IMR-90 (cell line): ENCODE measurements around the gene DNAJC25. TPM values are rescaled to one million over a fixed set of nuclear protein-coding genes. Genes with fewer than 3 reads are reported as not detected.

ENCODE experiments used
- ATAC-seq: fragments of 200-7000 bp; cut with Tn5 transposase; 2 replicates; pipeline ENCODE4 v1.9.1; 2020; ENCODE audit warnings: low read depth, mild to moderate bottlenecking, moderate library complexity
- BruUV-seq: library from RNA; stranded (reverse); fragments of 400-500 nt; replicated peaks from 2 replicates; lab custom pipeline; 2021; lab: Mats Ljungman, UMichigan
- CTCF ChIA-PET: fragments of 300-600 bp; formaldehyde crosslinking; extraction: SDS; loops from one replicate; lab custom pipeline; 2021; ENCODE audit warnings: antibody characterized with exemption; lab: Yijun Ruan, JAX
- POLR2A ChIA-PET: fragments of 300-600 bp; sonication (Branson Sonifier 250); formaldehyde crosslinking; loops from one replicate; lab custom pipeline; 2022; ENCODE audit warnings: antibody characterized with exemption; ENCODE audit not compliant: unreplicated experiment; lab: Charles Lee
- DNase-seq: peaks from one replicate; pipeline ENCODE4 v3.0.0; 2013
- H2AFZ ChIP-seq: replicated peaks from 2 replicates; pipeline ENCODE3; 2013; ENCODE audit warnings: low read length, mild to moderate bottlenecking; ENCODE audit not compliant: poor library complexity
- H2AK5ac ChIP-seq: 2 replicates; pipeline ENCODE4 v1.6.1; 2013; ENCODE audit warnings: low read depth, low read length, inconsistent platforms
- H2AK9ac ChIP-seq: replicated peaks from 2 replicates; pipeline ENCODE3; 2013; ENCODE audit warnings: mild to moderate bottlenecking, low read depth, low read length, moderate library complexity; ENCODE audit not compliant: poor library complexity
- H2BK120ac ChIP-seq: 2 replicates; pipeline ENCODE4 v1.6.1; 2013; ENCODE audit warnings: low read depth, low read length, inconsistent platforms
- H2BK15ac ChIP-seq: 3 replicates; pipeline ENCODE4 v1.6.1; 2013; ENCODE audit warnings: low read depth, low read length, inconsistent platforms
- H2BK20ac ChIP-seq: 2 replicates; pipeline ENCODE4 v1.6.1; 2013; ENCODE audit warnings: low read depth, mild to moderate bottlenecking, inconsistent platforms, low read length, moderate library complexity
- H2BK5ac ChIP-seq: 2 replicates; pipeline ENCODE4 v1.6.1; 2013; ENCODE audit warnings: mild to moderate bottlenecking, low read depth, low read length, inconsistent platforms; ENCODE audit not compliant: poor library complexity, severe bottlenecking
- H3K14ac ChIP-seq: replicated peaks from 2 replicates; pipeline ENCODE4 v1.6.1; 2013; ENCODE audit warnings: low read depth, low read length, inconsistent platforms
- H3K18ac ChIP-seq: 2 replicates; pipeline ENCODE4 v1.6.1; 2013; ENCODE audit warnings: low read depth, low read length, control low read depth
- H3K23ac ChIP-seq: 2 replicates; pipeline ENCODE4 v1.6.1; 2013; ENCODE audit warnings: low read depth, low read length, inconsistent platforms
- H3K27ac ChIP-seq: 2 replicates; pipeline ENCODE4 v1.5.1; 2013; ENCODE audit warnings: mild to moderate bottlenecking, control low read depth, low read length; ENCODE audit not compliant: insufficient read depth
- H3K27me3 ChIP-seq: 2 replicates; pipeline ENCODE4 v1.6.1; 2013; ENCODE audit warnings: low read length; ENCODE audit not compliant: control insufficient read depth, insufficient read depth
- H3K36me3 ChIP-seq: 2 replicates; pipeline ENCODE4 v1.6.1; 2013; ENCODE audit warnings: low read length, mixed read lengths; ENCODE audit not compliant: control insufficient read depth, insufficient read depth
- H3K4ac ChIP-seq: 2 replicates; pipeline ENCODE4 v1.6.1; 2013; ENCODE audit warnings: low read depth, low read length, inconsistent platforms
- H3K4me1 ChIP-seq: 2 replicates; pipeline ENCODE4 v1.6.1; 2013; ENCODE audit warnings: low read length, mixed read lengths; ENCODE audit not compliant: control insufficient read depth, insufficient read depth
- H3K4me2 ChIP-seq: 2 replicates; pipeline ENCODE4 v1.6.1; 2013; ENCODE audit warnings: low read depth, mild to moderate bottlenecking, control low read depth, low read length, moderate library complexity
- H3K4me3 ChIP-seq: 2 replicates; pipeline ENCODE4 v1.5.1; 2013; ENCODE audit warnings: low read depth, mild to moderate bottlenecking, control low read depth, low read length, moderate library complexity; ENCODE audit not compliant: insufficient read depth
- H3K56ac ChIP-seq: 2 replicates; pipeline ENCODE4 v1.6.1; 2013; ENCODE audit warnings: low read length, inconsistent platforms; ENCODE audit not compliant: insufficient read depth; ENCODE audit errors: extremely low read depth
- H3K79me1 ChIP-seq, 2 experiments: 2 replicates each; pipeline ENCODE4 v1.6.1; 2013; ENCODE audit warnings: low read length in 2 of 2, inconsistent platforms in 1 of 2, low read depth in 1 of 2
- H3K9ac ChIP-seq: 2 replicates; pipeline ENCODE4 v1.6.1; 2013; ENCODE audit warnings: low read depth, low read length, control low read depth
- H3K9me1 ChIP-seq: 2 replicates; pipeline ENCODE4 v1.6.1; 2013; ENCODE audit warnings: low read length, inconsistent platforms; ENCODE audit not compliant: insufficient read depth
- H3K9me3 ChIP-seq: 2 replicates; pipeline ENCODE4 v1.6.1; 2013; ENCODE audit warnings: low read length; ENCODE audit not compliant: control insufficient read depth, insufficient read depth
- H4K20me1 ChIP-seq: 2 replicates; pipeline ENCODE4 v1.6.1; 2013; ENCODE audit warnings: low read length, inconsistent platforms; ENCODE audit not compliant: insufficient read depth
- H4K5ac ChIP-seq: 2 replicates; pipeline ENCODE4 v1.6.1; 2013; ENCODE audit warnings: mild to moderate bottlenecking, low read depth, low read length, control low read depth
- H4K8ac ChIP-seq, 2 experiments: 2 replicates each; pipeline ENCODE4 v1.6.1; 2013; ENCODE audit warnings: low read depth in 2 of 2, low read length in 2 of 2, control low read depth in 1 of 2, inconsistent platforms in 1 of 2
- H4K91ac ChIP-seq: 2 replicates; pipeline ENCODE4 v1.6.1; 2013; ENCODE audit warnings: low read depth, low read length, inconsistent platforms; ENCODE audit not compliant: insufficient read depth
- CEBPB ChIP-seq: IDR thresholded peaks from 2 replicates; pipeline ENCODE4 v1.6.1; 2012; ENCODE audit warnings: low read depth, low read length, improper control_type of control experiment
- CTCF ChIP-seq: conservative IDR thresholded peaks from 2 replicates; pipeline ENCODE4 v1.5.1; 2012; ENCODE audit warnings: mild to moderate bottlenecking, low read depth, low read length, improper control_type of control experiment
- ELK1 ChIP-seq: fragments of 150-350 bp; IDR thresholded peaks from 2 replicates; pipeline ENCODE4 v1.6.1; 2016; ENCODE audit warnings: low read depth, mild to moderate bottlenecking, low read length, moderate library complexity, borderline replicate concordance
- MAZ ChIP-seq: IDR thresholded peaks from 2 replicates; pipeline ENCODE4 v1.6.1; 2012; ENCODE audit warnings: low read depth, mild to moderate bottlenecking, low read length, improper control_type of control experiment, moderate library complexity, borderline replicate concordance
- MXI1 ChIP-seq: IDR thresholded peaks from 2 replicates; pipeline ENCODE4 v1.6.1; 2012; ENCODE audit warnings: low read depth, mild to moderate bottlenecking, low read length, moderate library complexity, borderline replicate concordance
- NFE2L2 ChIP-seq: fragments of 150-350 bp; IDR thresholded peaks from 2 replicates; pipeline ENCODE4 v1.6.1; 2016; ENCODE audit warnings: low read depth, mild to moderate bottlenecking, low read length
- POLR2A ChIP-seq: IDR thresholded peaks from 2 replicates; pipeline ENCODE4 v1.6.1; 2012; ENCODE audit warnings: mild to moderate bottlenecking, low read depth, low read length
- RAD21 ChIP-seq: IDR thresholded peaks from 2 replicates; pipeline ENCODE4 v1.6.1; 2012; ENCODE audit warnings: low read length, improper control_type of control experiment
- RCOR1 ChIP-seq: IDR thresholded peaks from 2 replicates; pipeline ENCODE4 v1.6.1; 2012; ENCODE audit warnings: mild to moderate bottlenecking, low read length, improper control_type of control experiment; ENCODE audit not compliant: insufficient replicate concordance
- SMC3 ChIP-seq: fragments of 150-350 bp; IDR thresholded peaks from 2 replicates; pipeline ENCODE4 v1.6.1; 2016; ENCODE audit warnings: low read depth, mild to moderate bottlenecking, antibody characterized with exemption, low read length, moderate library complexity
- USF2 ChIP-seq: fragments of 150-350 bp; IDR thresholded peaks from 2 replicates; pipeline ENCODE4 v1.6.1; 2017; ENCODE audit warnings: mild to moderate bottlenecking, antibody characterized with exemption, low read length, low read depth
- WGBS, 2 experiments: methylation state at CpG; one replicate each; pipeline versions ENCODE4 v1.1.5 to v1.1.7; 2013; ENCODE audit warnings: missing lambda C conversion rate in 2 of 2; ENCODE audit not compliant: insufficient read length in 1 of 2; ENCODE audit errors: extremely low coverage in 2 of 2; 5-methylcytosine and 5-hydroxymethylcytosine counted together
- dilution Hi-C: fragments of 300-500 bp; cut with HindIII; formaldehyde crosslinking; loops from one replicate; pipeline ENCODE4 v1.14.3; 2018; ENCODE audit warnings: low sequenced_read_pairs; ENCODE audit not compliant: unreplicated experiment
- in situ Hi-C: fragments of 300-500 bp; cut with MboI; formaldehyde crosslinking; loops from 3 replicates; pipeline ENCODE4 v1.14.3; 2019; ENCODE audit warnings: low sequenced_read_pairs, inconsistent platforms, mixed read lengths
- intact Hi-C: fragments of 100-400 bp; cut with micrococcal nuclease; formaldehyde crosslinking; loops from 2 replicates; pipeline ENCODE4 v1.10.0; 2022
- polyA plus RNA-seq, 3 experiments: library from polyadenylated mRNA; depleted of rRNA; stranded (reverse); fragments of >200 nt; gene quantifications; 2 replicates each; pipeline ENCODE4 v1.2.3, GENCODE V29; 2012; ENCODE audit warnings: low replicate concordance in 1 of 3
- total RNA-seq: library from RNA; depleted of rRNA; stranded (reverse); fragments of >200 nt; gene quantifications from 2 replicates; pipeline ENCODE4 v1.2.3, GENCODE V29; 2012

The DNAJC25 gene
- total and polyA plus RNA-seq, 2 of the 4 experiments (the other 2 are of a cell fraction): 3.2 to 6.6 TPM

- H4K91ac ChIP-seq: no peak overlapping the region
- H4K8ac ChIP-seq: no peak overlapping the region
- no peak overlapping the region for H2BK15ac ChIP-seq
- TF ChIP-seq RAD21 (no peak), MXI1 (no peak), ELK1 (no peak), MAZ (no peak), RCOR1 (no peak), NFE2L2 (no peak), SMC3 (no peak), CEBPB (no peak), USF2 (no peak), CTCF (no peak), POLR2A (no peak)
- H2AK5ac ChIP-seq: no peak overlapping the region
- ATAC-seq (no peak), DNase-seq (no peak)
- no peak overlapping the region for H2AFZ ChIP-seq
- WGBS, 2 experiments: no CpG with 5 or more reads among the region's 1 CpG
- intact Hi-C loops: loop anchor here (10.0 kb wide), 1 partner anchor 440 kb away; no protein-coding TSS in a partner anchor
- no peak overlapping the region for H2BK20ac ChIP-seq
- BruUV-seq: no TSS peak
- no peak overlapping the region for H2BK120ac ChIP-seq
- in situ Hi-C loops: no loop called here
- H3K18ac ChIP-seq: no peak overlapping the region
- H3K4me1 ChIP-seq: peaks cover 1% of the 10 kb centered on the region; the same call in 1 of the 2 replicates
- no peak overlapping the region for H3K4me3 ChIP-seq
- dilution Hi-C loops: no loop called here
- no peak overlapping the region for H3K9ac ChIP-seq
- H3K36me3 ChIP-seq: no peaks in the 10 kb centered on the region
- H3K4ac ChIP-seq: no peak overlapping the region
- H2AK9ac ChIP-seq: no peak overlapping the region
- H3K23ac ChIP-seq: no peak overlapping the region
- H3K27ac ChIP-seq: no peak overlapping the region
- H3K4me2 ChIP-seq: peak overlapping the region; percentile 9; the same call in 1 of the 2 replicates
- H3K27me3 ChIP-seq: no peaks in the 10 kb centered on the region
- POLR2A ChIA-PET: no interaction called here
- peaks cover 12% of the 10 kb centered on the region for H3K9me1 ChIP-seq
- H3K56ac ChIP-seq: no peak overlapping the region
- H3K9me3 ChIP-seq: no peaks in the 10 kb centered on the region
- H4K5ac ChIP-seq: no peak overlapping the region
- peaks cover 59% of the 10 kb centered on the region for H4K20me1 ChIP-seq
- no peak overlapping the region for H2BK5ac ChIP-seq
- H3K79me1 ChIP-seq: peaks cover 12 to 78% of the 10 kb centered on the region in 2 experiments
- CTCF ChIA-PET: no interaction called here
- H3K14ac ChIP-seq: no peak overlapping the region
These were observed 3.7 kb downstream of the DNAJC25 start for GRCh38 chr9:111634860-111635259.
